ENCODE data around the gene LTBP3.

- TF ChIP-seq, protein P1, sequence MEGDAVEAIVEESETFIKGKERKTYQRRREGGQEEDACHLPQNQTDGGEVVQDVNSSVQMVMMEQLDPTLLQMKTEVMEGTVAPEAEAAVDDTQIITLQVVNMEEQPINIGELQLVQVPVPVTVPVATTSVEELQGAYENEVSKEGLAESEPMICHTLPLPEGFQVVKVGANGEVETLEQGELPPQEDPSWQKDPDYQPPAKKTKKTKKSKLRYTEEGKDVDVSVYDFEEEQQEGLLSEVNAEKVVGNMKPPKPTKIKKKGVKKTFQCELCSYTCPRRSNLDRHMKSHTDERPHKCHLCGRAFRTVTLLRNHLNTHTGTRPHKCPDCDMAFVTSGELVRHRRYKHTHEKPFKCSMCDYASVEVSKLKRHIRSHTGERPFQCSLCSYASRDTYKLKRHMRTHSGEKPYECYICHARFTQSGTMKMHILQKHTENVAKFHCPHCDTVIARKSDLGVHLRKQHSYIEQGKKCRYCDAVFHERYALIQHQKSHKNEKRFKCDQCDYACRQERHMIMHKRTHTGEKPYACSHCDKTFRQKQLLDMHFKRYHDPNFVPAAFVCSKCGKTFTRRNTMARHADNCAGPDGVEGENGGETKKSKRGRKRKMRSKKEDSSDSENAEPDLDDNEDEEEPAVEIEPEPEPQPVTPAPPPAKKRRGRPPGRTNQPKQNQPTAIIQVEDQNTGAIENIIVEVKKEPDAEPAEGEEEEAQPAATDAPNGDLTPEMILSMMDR (IDR thresholded peaks at IDR 0.05): no peak
- TF ChIP-seq POLR2A (IDR thresholded peaks at IDR 0.05): no peak
These were observed 51.8 kb downstream of the LTBP3 start for GRCh38 chr11:65506290-65506771.
